SU-DHL-6 (cell line): ENCODE results near the gene MARK1.

ENCODE experiments used
- H2AFZ ChIP-seq: fragments of 200-600 bp; sonication (generic); 2 replicates; pipeline ENCODE4 v1.6.1; 2014; ENCODE audit warnings: low read depth, mild to moderate bottlenecking, moderate library complexity, mixed read lengths, antibody characterized with exemption, low read length; ENCODE audit not compliant: severe bottlenecking
- H3F3A ChIP-seq: fragments of 200-600 bp; shearing (Covaris generic); 2 replicates; pipeline ENCODE4 v1.6.0; 2016; ENCODE audit warnings: antibody characterized with exemption, mild to moderate bottlenecking; ENCODE audit not compliant: insufficient read depth
- H3K27ac ChIP-seq: fragments of 200-600 bp; sonication (generic); 2 replicates; pipeline ENCODE4 v1.5.1; 2016; ENCODE audit warnings: low read depth, mild to moderate bottlenecking, low read length, moderate library complexity, mixed read lengths
- H3K27me3 ChIP-seq: fragments of 200-600 bp; sonication (generic), shearing (Covaris generic); 2 replicates; pipeline ENCODE4 v1.6.0; 2014; ENCODE audit warnings: mild to moderate bottlenecking, low read length
- H3K36me3 ChIP-seq: fragments of 200-600 bp; sonication (generic); 2 replicates; pipeline ENCODE4 v1.6.1; 2014; ENCODE audit warnings: mild to moderate bottlenecking, low read length, mixed read lengths
- H3K4me2 ChIP-seq: fragments of 300-600, 200-600 bp; shearing (Covaris generic), sonication (generic); 2 replicates; pipeline ENCODE4 v1.6.0; 2014; ENCODE audit warnings: low read length, low read depth, mild to moderate bottlenecking; ENCODE audit not compliant: poor library complexity, severe bottlenecking
- H3K4me3 ChIP-seq: fragments of 200-600 bp; sonication (generic); 2 replicates; pipeline ENCODE4 v1.5.1; 2014; ENCODE audit warnings: antibody characterized with exemption, low read length, mild to moderate bottlenecking, mixed read lengths; ENCODE audit not compliant: insufficient read depth, poor library complexity, severe bottlenecking
- H3K79me2 ChIP-seq: fragments of 200-600 bp; sonication (generic); 2 replicates; pipeline ENCODE4 v1.6.1; 2014; ENCODE audit warnings: mild to moderate bottlenecking, low read length, moderate library complexity; ENCODE audit not compliant: insufficient read depth
- H3K9ac ChIP-seq: fragments of 200-600 bp; sonication (generic); 2 replicates; pipeline ENCODE4 v1.7.0; 2014; ENCODE audit warnings: mild to moderate bottlenecking, low read length
- H3K9me2 ChIP-seq: fragments of 200-600 bp; sonication (generic); replicated peaks from 2 replicates; pipeline ENCODE4 v1.6.1; 2014; ENCODE audit warnings: low read length; ENCODE audit not compliant: insufficient read depth
- H3K9me3 ChIP-seq: fragments of 200-600 bp; sonication (generic); 2 replicates; pipeline ENCODE4 v1.6.1; 2014; ENCODE audit warnings: low read length, mixed read lengths; ENCODE audit not compliant: insufficient read depth
- H4K20me1 ChIP-seq: fragments of 200-600 bp; sonication (generic); 2 replicates; pipeline ENCODE4 v1.6.1; 2014; ENCODE audit warnings: low read depth, mild to moderate bottlenecking, antibody characterized with exemption, low read length, moderate library complexity, mixed read lengths
- CTCF ChIP-seq: fragments of 200-600 bp; sonication (generic); IDR thresholded peaks from one replicate; pipeline ENCODE4 v1.5.1; 2017; ENCODE audit warnings: antibody characterized with exemption, mild to moderate bottlenecking, low read length, moderate library complexity; ENCODE audit not compliant: insufficient read depth, poor library complexity, severe bottlenecking
- EZH2phosphoT487 ChIP-seq: fragments of 200-600 bp; sonication (generic), shearing (Covaris generic); conservative IDR thresholded peaks from 2 replicates; pipeline ENCODE4 v1.6.1; 2018; ENCODE audit warnings: mild to moderate bottlenecking, antibody characterized with exemption, low read length, moderate library complexity, mixed read lengths

The MARK1 gene

DNA sequence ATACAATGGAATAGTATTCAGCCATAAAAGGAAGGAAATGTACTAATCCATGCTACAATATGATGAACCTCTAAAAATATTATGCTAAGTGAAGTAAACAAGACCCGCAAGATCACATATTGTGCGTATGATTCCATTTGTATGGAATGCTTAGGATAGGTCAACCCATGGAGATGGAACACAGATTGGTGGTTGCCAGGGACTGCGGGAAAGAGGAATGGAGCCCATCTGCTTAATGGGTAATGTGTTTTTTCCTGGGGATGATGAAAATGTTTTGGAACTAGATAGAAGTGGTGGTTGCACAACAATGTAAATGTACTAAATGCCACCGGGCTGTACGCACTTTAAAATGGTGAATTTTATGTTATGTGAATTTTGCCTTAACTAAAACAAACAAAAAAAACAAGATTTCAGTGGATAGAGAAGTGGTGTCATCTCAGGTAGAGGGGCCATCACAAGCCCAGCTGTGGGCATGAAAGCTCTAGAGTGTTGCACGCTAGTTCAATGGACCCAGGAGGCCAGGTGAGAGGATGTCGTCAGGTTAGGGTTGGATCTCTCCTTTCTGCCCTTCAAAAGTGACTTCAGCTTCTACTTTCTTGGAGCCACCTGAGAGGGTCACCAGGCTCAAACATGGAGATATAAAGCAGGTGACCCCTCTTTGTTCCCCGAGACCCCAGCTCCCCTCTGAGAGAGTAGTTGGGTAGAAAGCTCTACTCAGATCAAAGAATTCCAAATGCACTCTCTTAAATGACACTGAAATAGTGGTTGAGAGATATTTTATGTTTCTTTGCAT, 164.7 kb downstream of the MARK1 start:
- TF ChIP-seq EZH2phosphoT487 (no peak), CTCF (no peak)
- Histone ChIP-seq H3F3A (no peaks in the 10 kb centered on the region), H3K79me2 (no peaks in the 10 kb centered on the region), H3K27ac (no peak overlapping the region), H2AFZ (no peak overlapping the region), H3K4me3 (no peak overlapping the region), H3K9me2 (no peaks in the 10 kb centered on the region), H4K20me1 (no peaks in the 10 kb centered on the region), H3K9ac (no peak overlapping the region), H3K4me2 (no peak overlapping the region), H3K36me3 (no peaks in the 10 kb centered on the region), H3K9me3 (no peaks in the 10 kb centered on the region), H3K27me3 (no peaks in the 10 kb centered on the region)

GRCh38 chr1:220694866-220695382, 167.0 kb downstream of the MARK1 start:
- Histone ChIP-seq H2AFZ (no peak overlapping the region), H3K36me3 (no peaks in the 10 kb centered on the region), H3K9me3 (no peaks in the 10 kb centered on the region), H3K4me2 (no peak overlapping the region), H3K9ac (no peak overlapping the region), H3K27ac (no peak overlapping the region), H3F3A (no peaks in the 10 kb centered on the region), H3K4me3 (no peak overlapping the region), H4K20me1 (no peaks in the 10 kb centered on the region), H3K9me2 (no peaks in the 10 kb centered on the region), H3K79me2 (no peaks in the 10 kb centered on the region), H3K27me3 (no peaks in the 10 kb centered on the region)
- no peak for TF ChIP-seq EZH2phosphoT487

GRCh38 chr1:220695426-220695825, 167.5 kb downstream of the MARK1 start:
- Histone ChIP-seq H3K79me2 (no peaks in the 10 kb centered on the region), H2AFZ (no peak overlapping the region), H3K9me3 (no peaks in the 10 kb centered on the region), H3K4me3 (no peak overlapping the region), H3K36me3 (no peaks in the 10 kb centered on the region), H3F3A (no peaks in the 10 kb centered on the region), H3K27ac (no peak overlapping the region), H3K9me2 (no peaks in the 10 kb centered on the region), H3K4me2 (no peak overlapping the region), H3K27me3 (no peaks in the 10 kb centered on the region), H3K9ac (no peak overlapping the region), H4K20me1 (no peaks in the 10 kb centered on the region)
- TF ChIP-seq CTCF = no peak

GRCh38 chr1:220696226-220696862, 168.4 kb downstream of the MARK1 start:
- H3K9me3 ChIP-seq = no peaks in the 10 kb centered on the region
- H3K4me2 ChIP-seq = no peak overlapping the region
- no peak overlapping the region for H3K27ac ChIP-seq
- no peak overlapping the region for H3K4me3 ChIP-seq
- no peak overlapping the region for H2AFZ ChIP-seq
- H4K20me1 ChIP-seq = no peaks in the 10 kb centered on the region
- no peak overlapping the region for H3K9ac ChIP-seq
- TF ChIP-seq CTCF (no peak), EZH2phosphoT487 (no peak)
- no peaks in the 10 kb centered on the region for H3K36me3 ChIP-seq
- no peaks in the 10 kb centered on the region for H3K79me2 ChIP-seq
- no peaks in the 10 kb centered on the region for H3K27me3 ChIP-seq
- no peaks in the 10 kb centered on the region for H3F3A ChIP-seq
- H3K9me2 ChIP-seq = no peaks in the 10 kb centered on the region
